AG20443 (cell line): ENCODE data around the gene ARHGAP15.

Experiments used
- DNase-seq: peaks from one replicate; pipeline ENCODE4 v3.0.0; 2012; ENCODE audit warnings: low spot score, mixed read lengths

ARHGAP15 gene

DNA sequence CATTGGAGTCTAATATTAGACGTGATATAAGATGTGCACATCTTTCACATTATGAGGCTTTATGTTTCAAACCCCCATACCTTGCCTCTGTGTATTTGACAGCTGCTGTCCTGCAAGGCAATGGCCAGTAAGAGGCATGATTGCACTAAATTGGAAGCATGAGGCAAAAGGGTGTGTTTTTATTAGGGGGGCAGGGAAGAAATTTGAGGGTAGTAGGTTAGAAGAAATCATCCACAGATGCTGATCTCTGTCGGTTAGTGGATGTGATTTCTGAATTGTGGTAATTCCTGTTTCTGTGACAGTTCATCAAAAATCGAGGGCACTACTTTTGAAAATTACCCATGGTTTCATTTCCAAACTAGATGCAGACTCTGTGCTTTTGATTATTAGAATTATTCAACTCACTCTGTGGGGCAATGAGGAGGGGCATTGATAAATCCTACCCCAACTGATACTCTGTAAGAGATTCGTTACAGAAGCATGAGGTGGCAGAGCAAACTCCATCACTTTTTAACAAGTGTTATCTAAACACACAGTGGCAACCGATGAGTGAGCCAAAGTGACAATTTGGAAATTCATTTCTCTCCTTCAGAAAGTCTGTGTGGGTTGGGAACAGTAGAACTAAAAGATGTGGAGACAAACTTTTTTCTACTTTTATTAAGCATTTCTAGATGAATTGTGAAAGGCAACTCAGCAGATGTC lies 453.0 kb downstream of the ARHGAP15 start:
- DNase-seq: peak; percentile 17

DNA sequence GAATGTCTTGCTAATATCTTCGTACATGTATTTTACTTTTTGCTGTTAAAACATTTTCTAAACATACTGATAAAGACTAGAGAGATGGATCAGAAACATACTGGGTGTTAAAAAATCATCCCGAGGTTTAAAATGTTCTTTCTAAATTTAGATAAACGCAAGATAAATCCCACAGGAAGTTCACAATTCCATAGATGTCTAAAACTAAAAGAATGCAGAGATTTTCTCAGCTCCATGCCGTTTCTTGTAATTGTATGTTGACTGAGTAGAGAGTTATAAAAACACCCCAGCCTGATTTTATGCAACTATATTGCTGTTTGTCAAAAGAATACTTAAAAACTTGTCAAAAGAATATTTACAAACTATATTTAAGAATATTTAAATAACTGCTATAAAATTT lies 455.7 kb downstream of the ARHGAP15 start:
- DNase-seq: no peak

DNA sequence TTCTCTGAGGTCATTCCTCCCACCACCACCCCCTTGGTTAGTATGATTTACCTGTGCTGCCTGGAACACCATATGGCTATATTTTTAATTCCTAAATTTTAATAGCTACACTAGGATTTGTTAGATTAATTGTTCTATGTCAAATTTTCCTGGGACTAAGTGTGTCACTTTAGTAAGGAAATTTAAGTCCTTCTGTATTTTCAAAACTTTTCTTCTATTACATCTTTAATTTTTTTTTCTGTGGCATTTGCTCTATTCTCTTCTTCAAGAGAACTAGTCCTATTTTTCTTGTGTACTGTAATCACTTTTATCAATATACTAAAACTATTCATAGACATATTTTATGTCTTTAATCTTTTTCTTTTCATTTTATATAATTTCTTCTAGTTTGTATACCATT lies 456.9 kb downstream of the ARHGAP15 start:
- no peak for DNase-seq

DNA sequence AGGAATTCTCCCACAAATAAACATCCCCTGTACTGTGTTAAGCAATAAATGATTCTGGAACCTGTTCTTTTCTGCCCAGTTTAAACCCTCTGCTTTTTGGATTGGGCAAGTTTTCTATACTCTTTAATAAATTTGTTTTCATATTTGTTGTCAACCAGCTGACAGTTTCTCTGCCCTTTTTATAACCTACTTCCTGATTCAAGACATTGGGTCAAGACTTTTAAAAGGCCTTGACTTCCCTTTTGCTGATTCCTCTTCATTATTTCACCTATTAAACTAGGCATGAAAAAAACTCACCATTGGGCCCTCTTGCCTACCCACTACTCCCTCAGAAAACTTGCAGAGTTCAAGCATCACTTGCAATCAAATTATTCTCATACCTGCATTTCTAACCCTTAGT lies 459.5 kb downstream of the ARHGAP15 start:
- no peak for DNase-seq

DNA sequence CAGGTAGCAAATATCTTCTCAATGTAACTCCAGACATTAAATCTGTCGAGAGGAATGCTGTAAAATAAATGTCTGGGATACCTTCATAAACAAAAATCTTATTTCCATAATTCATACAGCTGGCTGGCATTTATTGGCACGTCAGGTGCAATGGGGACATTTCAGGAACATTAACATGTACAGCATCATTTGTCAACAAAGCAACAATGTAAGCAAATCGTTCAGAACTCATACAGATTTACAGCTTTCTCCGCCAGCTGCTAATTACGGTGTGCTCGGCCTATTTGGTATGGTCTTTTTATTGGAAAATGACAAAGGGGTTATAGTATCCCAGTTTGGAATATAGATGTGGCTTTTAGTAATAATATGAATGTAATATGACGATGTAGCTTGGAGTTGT lies 464.9 kb downstream of the ARHGAP15 start:
- no peak for DNase-seq

DNA sequence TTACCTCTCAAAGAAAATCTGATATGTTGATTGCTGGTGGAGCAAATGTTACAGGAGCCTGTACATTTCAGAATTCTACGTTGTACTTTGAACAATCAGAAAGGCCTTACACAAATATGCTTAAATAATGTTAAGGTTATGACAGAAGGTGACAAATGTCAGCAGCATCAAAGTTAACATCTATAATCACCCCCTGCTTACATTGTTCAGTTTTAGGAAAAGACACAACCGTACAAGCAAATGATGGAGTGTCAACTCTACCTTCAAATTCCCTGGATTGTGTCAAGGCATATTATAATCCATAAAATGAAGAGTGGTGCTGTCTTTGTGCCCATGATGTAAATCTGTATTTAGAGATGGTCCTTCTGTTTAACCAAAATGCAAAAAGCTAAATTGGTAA lies 465.5 kb downstream of the ARHGAP15 start:
- no peak for DNase-seq

DNA sequence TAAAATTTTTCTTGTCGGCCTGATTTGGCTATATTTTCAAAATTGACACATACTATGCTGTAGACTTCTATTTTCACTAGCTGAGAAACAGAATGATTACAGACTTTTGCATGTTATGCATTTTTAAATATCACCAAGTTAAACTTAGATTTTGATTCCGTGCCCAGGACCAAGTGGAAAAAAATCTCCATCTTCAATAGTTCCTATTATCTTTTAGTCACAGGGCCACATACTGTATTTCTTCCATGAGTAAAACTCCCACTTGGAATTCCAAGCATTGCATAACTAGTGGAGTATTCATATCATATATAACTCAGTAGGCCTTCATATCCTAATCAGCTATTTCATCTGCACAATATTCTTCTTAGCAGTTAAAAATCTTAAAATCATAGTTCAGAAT lies 470.9 kb downstream of the ARHGAP15 start:
- DNase-seq: no peak

DNA sequence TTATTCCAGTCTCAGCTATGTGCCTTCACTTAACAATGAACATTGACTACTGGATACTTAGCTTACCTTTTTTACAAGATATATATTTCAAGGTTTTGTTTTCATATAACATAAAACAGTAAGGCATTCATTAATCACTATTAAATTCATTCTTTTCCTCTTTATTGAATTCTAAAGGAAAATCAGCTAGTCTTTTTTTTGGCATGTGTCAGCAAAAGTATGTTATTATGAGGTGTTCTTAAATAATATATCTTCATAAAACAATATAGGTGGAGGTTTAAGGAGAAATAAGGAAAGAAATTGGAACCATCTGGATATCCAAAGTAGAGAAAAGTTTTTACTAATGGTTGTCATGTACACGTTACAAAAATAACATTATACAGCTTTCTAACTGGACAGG lies 472.6 kb downstream of the ARHGAP15 start:
- DNase-seq: no peak

DNA sequence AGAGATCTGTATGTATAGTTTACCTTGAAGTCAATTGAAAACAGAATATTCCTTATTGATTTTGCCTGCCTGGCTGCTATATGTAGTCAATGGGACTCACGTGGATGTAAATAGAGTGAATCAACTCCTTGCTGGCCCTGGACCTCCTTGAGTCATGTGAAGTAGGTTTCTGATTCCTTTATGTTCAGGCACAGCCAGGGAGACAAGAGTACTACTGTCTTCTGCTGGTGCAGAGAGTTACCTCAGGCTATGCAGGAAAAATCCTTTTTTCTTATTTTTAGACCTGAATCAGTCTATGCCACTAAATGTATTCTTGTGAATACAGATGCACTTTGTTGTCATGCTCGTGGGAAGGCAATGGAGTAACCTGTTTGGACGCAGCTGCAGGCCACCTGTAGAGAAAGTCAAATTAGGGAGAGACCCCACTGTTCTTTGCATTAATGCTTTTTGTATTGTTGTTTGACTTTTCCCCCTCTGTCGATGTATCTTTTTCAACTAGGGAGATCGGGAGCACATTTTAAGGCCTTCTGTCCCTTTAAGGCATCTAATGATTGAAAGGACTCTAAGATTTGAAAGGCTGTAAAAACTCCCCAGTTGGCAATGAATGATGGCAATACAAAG lies 473.9 kb downstream of the ARHGAP15 start:
- no peak for DNase-seq

DNA sequence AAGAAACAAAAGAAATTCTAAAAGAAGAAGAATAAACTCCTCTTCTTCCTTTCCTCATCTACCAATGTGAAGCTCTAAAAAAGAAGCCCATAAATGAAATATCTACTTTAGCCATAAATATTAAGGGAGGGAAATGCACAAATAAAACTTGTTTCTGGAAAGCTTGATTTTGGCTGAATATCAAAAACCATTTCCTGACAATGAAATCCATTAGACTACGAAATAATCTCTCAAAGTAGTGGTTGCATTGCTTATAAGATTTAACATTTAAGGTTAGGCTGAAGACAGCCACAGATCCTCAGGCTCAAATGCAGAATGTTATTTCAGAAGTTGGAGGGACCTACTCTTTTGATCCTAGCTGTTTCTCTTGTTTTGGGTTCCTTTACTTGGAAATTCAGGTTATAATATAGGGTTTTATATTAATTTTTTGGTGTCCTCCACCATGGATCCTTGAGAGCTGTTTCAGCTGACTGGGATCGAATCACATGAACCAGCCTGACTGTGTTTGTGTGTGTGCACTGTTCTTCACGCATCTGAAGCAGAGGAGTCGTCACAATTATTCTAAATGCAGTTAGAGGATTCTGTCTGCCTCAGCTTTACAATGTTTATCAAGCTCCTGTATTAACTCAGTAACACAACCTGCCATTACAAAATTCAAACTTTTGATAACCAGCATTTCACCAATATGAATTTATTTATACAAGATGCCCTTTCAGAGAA lies 474.8 kb downstream of the ARHGAP15 start:
- no peak for DNase-seq

DNA sequence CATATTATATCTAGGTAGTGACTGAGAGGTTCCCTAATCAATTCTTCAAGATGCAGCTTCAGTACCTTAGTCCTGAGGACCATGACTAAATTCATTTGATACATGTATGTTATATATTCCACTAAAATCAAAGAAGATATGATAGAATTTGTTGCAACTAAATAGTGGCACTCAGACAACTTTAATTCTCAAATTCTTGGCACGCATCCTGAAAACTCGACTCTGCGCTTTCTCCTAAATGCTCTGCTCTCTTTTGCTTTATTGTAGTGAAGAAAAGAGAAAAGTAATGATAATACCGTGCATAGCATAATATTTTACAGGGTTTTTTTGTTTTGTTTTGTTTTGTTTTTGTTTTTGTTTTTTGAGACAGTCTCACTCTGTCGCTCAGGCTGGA lies 475.3 kb downstream of the ARHGAP15 start:
- DNase-seq: no peak

DNA sequence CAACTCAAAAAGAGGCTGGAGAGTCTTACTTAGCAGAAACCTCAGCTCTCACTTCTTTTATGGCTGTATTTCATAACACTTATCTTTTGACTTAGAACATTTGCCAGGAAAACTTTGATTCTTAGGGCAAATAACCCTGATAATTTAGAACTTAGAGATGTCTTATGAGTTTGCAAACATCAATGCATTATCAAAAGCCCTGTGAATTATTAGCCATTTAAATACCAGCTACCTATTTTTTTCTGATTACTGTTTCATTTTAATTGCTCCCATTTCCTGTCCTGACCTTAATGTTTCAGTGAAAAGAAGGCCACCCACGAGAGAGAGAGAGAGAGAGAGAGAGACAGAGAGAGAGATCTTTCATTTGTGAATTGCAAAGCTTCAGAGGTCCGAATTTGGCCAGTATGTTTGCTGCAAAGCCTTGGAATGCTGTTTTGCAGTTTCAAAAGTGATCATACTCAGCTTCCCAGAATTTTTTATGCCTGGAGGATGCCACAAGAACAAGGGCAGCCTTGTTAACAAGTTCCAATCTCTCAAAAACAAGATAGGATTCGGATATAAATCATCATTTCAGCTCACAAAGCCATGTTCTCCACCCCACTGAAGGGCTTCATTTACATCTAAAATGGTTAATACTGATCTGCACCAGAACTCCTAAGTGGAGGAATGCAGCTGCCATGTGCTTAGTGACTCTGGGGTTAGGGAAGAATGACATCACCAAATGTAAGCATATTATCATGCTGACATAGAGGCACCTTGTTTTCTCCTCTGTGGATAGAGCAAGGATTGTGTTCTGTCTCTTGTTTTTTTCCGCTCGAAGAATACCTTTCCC lies 478.2 kb downstream of the ARHGAP15 start:
- DNase-seq: peak; percentile 25

DNA sequence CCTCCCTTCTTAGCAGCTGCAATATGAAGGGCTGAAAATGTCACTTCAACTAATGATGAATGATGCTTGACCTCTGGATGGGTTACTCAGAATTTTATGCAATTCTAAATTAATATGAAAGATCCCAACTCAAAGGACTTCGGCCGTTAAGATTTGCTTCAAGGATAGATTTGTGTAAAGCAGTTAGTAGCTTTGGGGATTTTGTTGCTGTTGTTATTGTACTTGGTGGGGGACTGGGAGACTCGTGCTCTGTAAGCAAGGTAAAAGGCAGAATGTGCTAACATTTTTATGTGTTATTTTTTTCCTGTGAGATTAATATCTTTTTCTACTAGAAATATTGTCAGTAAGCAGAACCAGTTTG lies 478.8 kb downstream of the ARHGAP15 start:
- no peak for DNase-seq

DNA sequence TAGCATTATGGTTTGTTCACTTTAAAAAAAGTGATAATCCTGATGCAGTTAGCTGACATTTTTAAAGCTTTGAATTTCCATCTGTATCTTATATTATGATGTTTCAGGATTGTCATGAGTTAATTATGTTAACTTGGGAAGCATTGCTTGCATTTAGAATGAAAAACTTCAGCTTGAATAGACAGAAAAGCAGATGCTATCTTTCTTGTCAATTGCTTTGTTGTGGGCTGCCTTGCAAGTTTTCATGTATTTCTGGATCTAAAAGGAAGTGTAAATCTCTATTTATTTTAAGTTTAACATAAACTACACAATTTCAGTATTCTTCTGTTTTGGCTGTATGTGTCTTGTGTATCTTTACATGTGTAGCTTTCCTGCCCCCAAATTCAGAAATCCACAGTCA lies 479.5 kb downstream of the ARHGAP15 start:
- DNase-seq: no peak

DNA sequence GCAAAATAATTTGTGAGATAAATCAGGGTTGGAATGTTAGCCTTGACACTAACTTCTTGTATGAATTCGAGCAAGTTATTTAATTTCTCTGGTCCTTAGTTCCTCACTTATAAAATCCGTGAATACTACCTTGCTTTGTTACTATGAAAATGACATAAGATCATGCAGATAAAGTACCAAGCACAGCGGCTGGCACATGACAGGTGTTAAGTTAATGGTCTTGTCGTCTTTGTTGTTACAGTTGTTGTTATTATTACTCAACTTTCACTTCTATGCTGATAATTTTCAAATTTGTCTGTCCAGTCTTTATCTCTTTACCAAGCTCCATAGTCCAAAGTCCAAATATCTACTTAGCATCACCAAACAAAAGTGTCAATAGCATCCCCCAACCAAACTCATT lies 482.1 kb downstream of the ARHGAP15 start:
- DNase-seq: no peak

DNA sequence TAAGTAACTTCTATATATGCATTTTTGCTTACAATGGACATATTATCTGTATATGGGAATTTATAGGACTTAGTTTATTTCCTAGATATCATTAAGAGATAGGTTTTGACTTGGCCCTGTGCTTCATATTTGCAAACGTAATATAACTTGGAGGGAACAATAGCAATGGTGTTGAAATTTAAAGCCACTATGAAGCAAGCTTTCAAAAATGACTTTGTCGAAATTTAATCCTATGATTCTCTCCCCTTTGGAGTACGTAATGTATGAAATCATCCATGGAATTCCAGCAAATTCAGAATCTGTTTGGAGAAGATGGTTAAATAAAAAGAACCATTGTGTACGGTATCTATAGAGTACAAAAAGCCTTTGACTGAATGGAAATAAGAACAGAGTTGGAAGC lies 486.3 kb downstream of the ARHGAP15 start:
- DNase-seq: no peak

DNA sequence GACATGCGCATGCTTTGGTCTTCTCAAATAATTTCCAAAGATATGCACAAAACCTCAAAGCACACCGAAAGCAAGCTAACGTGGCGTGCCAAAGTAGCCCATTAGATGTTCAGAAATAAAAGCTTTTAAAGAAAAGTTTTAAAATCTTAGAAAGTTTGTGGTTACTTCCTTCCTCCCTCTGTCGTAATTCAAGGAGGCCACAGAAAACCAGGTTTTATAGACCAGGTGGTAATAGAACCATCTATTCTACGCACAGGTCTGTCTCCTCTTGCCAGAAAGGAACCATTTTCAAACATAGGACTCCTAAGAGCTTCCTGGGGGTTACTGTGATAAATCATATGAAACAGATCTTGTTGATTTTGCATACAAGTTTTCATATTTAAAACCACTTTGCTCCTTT lies 487.2 kb downstream of the ARHGAP15 start:
- no peak for DNase-seq

DNA sequence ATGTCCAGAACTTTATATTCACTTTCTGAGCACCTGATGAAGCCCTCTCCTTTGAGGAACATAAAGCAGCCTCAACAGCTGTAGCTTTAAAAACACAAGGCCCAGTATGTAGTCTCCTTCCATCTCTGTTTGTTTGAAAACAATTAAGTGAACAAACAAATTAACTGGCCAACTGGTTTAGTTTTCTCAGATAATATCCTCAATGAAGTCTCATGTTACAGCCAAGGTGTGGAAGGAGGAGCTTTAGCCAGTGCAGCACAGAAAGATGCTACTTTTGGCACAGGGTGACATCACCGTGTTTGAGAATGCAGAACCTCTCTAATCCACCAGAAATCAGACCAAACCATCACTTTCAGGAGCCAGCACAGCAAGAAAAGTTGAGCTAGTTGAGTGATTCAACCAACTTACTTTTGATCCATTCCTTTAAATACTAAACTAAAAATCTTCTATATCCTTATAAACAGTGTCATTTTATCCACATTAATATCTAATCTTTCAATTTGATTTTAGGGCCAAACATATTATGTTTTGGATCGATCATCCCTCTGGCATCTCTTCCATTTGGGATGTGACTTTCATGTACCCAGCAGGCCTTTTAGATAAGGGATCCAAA lies 488.7 kb downstream of the ARHGAP15 start:
- no peak for DNase-seq

DNA sequence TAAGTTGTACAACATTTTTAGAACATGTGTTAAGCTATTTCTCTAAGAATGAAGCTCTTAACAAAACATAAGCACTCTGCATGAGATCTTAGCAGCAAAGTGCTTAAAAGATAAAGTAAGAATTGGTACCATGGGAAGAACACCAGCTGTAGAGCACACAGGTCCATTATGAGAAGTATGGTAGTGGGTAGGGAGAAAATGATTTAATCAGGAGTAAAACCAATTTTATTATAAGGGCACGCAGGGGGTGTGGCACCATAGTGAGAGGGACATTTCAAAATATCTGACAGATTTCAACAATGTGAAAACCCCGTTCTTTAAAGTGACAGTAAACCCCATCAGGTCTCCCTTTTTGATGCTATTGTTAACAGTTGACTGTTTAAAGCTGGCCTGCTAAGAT lies 492.9 kb downstream of the ARHGAP15 start:
- no peak for DNase-seq

DNA sequence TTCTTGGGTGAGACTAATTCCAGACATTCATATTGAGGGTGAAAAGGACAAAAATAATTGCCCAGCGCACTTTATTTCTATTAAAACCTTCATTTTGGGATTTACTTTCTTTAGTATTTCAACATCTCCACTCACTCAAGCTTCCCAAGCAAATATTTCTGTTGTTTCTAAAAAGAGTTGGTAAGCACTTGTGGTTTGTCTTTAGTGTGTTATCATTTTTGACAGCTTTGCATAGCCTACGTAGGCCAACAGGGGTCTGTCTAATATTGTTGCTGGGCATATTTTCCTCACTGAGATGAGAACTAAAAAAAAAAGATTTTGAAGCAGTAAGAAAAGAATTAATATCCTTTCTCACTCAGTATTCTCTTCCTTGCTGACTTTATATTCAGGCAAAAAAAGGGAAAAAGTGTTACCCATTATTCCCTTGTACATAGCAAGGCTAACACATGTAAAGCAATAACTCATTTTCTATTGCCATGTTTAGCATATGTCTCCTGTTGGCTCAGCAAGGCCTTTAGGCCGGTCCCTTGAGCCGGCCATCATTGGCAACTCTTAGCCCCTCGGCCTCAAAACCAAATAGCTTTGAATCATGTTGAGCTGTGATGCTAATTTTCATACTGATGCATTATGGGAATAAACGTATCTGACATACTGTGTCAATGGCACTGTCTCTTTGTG lies 494.2 kb downstream of the ARHGAP15 start:
- no peak for DNase-seq

DNA sequence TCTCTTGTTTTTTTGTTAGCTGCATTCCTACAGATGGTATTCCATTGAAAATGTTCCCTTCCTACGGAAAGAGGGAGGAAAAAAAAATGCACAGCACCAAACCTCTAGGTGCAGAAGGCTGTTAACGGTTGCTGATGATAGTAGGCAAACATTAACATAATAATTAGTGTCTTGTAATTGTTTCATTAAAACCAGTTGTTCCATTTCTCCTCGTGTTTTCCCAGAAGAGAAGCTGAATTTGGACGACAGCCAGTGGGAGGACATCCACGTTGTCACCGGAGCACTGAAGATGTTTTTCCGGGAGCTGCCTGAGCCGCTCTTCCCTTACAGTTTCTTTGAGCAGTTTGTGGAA lies 494.7 kb downstream of the ARHGAP15 start:
- peak; percentile 12 for DNase-seq

DNA sequence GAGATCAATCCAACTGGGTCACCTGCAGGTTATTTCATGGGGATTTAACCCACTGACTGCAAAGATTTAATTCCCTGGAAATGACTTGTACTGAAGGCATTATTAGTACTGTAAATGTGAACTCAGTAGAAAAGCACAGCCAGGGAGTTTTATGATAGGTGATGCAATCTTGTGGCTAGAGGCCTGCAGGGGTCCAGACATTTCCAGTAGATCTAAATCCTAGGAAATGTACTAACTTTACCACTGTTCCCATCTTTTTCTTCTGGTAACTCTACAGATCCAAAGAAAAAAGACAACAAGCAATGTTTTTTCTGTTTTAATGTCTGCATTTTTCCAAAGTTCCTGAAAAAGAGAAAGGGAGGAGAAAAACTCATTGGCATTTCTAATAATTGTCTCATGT lies 500.1 kb downstream of the ARHGAP15 start:
- DNase-seq: peak; percentile 27
